ENCODE measurements around the gene BTBD9.
"Not testable (repeated sequence)": the region's sequence is repeated elsewhere in the genome, so short reads cannot be mapped to it uniquely, and the experiment has no call there.

The BTBD9 gene

DNA sequence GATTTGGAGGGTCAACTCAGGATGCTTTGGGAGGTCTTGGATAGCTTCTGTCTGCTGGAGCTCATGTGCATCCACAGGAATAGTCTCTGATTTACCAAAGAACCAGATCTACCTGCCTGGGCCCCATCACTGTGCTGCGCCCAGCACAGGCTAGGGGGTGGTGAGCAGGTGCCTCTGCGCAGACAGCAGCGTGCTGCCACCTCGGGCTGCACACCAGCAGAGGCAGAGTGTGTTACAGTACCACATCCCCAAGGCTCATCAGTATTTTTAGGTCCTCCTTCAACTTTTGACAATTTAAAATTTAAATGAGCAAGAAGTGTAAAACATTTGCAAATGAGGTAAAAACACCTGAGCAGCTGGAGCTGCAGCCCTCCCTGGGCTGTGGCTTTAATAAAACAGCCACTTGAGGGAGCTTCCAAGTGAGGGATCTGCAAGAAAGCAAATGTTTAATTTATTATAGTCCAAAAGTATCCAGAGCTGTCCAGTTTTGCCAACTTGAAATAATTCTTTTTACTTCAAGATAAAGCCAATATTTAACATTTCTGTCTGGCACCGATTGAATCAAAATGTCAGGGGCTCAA, 495.3 kb downstream of the BTBD9 start:
- no peak for DNase-seq (ENCODE audit: low read depth)

DNA sequence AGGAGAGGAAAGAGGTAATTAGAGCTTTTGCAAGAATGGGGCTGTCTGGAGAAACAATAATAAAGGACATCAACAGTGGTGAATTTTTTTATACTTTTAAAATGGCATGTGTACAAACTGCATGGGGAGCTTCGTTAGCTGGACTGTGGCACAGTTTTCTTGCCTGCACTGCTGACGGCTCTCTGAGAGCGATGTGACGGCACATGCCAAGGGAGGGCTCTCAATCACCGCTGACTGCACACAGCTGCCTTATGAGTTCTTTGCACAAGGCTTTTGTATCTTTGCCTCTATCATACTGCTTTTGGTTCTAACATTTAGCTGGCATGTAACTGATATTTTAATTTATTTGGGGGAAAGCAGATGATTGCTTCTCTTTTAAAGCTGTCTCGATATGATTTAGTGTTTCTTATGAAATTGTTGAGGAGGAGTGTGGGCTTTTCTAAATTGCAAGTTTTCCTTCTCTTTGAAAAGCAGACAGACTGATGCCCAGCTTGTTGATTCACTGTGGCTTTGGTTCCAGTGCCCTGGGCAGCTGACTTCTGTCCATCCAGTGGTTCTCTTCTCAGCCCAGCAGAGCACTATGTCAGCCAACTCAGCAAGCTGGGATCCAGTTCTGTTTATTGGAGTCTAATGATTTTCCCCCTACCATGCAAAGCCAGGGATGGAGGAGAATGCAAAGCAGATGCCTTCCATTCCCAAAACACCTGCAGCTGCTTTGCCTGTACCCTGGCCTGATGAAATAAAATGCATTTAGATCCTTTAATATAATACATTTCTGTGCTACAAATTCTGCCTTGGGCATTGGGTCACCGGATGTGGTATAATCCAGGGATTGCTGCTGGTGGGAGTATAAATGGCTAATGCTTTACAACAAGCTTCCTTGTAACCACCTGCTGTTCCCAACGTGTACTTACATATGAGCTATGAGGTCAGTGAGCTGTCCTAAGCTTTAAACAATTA, 496.3 kb downstream of the BTBD9 start:
- no peak for DNase-seq (ENCODE audit: low read depth)

- DNase-seq (ENCODE audit: low read depth) = no peak
These were observed 497.4 kb downstream of the BTBD9 start for GRCh38 chr6:38142178-38142902.

GRCh38 chr6:38141716-38142115, 498.0 kb downstream of the BTBD9 start:
- DNase-seq (ENCODE audit: low read depth) = no peak

DNA sequence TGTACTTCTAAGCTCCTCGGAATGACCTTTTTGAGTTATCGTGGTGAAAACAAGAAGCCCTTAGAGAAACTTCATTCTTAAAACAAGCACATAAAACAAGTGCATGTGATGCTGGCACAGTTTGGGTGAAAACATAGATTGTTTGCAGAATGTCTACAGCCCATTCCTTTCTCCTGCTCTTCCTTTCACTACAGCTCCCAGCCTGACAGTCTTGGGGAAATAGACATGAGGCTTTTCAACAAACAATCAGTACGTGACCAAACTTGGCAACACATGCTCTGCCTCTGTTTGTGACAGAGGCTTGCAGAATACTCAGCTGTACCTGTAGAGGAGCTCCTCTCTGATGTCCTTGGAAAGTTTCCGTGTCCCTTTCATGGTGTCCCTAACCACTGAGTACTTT, 498.6 kb downstream of the BTBD9 start:
- no peak for DNase-seq (ENCODE audit: low read depth)

- no peak for DNase-seq (ENCODE audit: low read depth)
These were observed 501.4 kb downstream of the BTBD9 start for GRCh38 chr6:38138374-38138773.

DNA sequence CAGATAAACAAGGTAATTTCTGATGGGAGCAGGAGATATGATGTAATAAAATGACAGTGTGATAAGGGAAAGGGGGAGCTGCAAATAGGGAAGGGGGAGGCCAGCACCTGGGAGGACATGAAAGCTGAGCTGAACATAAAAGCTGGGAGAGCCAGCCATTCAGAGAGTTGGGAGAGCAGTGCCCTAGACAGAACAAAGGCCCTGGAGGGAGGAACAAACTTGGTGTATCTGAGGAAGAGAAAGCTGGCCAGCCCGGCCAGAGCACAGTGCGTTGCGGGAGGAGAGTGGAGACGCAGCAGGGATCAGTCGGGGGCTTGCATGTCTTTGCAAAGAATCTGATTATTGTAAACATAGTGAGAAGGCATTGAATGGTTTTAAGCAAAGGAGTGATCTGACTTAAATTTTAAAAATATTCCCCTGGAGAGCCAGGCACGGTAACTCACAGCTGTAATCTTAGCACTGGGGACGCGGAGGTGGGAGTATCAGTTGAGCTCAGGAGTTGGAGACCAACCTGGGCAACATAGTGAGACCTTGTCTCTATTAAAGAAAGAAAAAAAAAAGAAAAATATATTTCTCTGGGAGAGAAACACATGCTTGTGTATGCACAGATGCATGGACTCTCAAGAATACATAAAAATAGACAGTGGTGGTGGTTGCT, 502.0 kb downstream of the BTBD9 start:
- no peak for DNase-seq (ENCODE audit: low read depth)

- no peak for DNase-seq (ENCODE audit: low read depth)
These were observed 503.2 kb downstream of the BTBD9 start for GRCh38 chr6:38136547-38136946.

DNA sequence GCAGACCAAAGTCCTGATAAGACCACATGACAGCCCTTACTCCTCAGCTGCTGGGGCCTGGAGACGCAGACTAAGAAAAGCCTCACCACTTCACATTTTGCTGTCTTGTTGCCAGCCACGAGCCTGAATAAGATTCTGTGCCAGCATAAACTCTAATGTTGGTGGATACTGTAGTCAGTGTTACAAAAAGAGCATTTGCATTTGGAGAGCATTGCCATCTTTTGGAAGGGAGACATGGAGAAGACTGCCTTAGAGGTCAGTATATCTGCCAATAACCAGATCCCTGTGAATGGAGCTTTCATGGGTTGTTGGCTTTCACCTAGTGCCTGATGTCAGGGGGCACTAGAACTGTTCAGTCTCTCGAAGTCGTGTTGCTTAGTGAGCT, 505.0 kb downstream of the BTBD9 start:
- DNase-seq (ENCODE audit: low read depth) = no peak

DNA sequence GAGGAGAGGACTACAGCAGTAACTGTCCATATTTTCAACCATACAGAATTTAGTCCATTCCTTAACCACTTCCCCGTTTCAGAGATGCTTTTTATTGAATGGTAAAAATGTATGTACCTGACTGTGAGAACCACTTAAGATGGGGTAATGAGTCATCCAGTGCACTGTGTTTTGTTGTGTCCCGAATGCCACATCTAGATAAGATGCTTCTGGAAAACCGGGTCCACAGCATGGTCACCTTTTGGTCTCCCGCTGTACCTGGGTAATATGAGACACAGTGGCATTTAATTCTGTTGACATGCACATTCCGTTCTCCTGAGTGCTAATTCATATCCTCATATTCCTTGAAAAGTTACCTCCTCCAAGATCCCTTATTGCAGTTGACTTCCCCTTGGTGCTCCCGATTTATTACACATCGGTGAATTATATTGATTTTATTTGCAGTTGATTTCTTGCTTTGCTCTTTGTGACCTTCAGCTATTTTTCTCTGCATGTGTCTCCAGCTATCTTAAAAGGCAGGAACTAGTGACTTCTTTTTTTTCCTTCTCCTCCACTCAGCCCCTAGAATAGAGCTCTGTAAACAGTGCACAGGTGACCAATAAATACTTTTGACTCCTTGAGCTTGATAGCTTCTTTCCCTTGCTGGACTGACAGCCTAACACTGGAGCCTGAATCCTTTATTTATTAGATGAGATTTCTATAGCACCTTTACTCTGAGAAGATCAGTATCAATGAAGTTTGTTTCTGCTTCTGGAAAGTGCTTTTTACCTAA, 505.6 kb downstream of the BTBD9 start:
- DNase-seq (ENCODE audit: low read depth) = no peak

- peak; percentile 97 for DNase-seq (ENCODE audit: low read depth)
These were observed 508.2 kb downstream of the BTBD9 start for GRCh38 chr6:38131527-38131965.

DNA sequence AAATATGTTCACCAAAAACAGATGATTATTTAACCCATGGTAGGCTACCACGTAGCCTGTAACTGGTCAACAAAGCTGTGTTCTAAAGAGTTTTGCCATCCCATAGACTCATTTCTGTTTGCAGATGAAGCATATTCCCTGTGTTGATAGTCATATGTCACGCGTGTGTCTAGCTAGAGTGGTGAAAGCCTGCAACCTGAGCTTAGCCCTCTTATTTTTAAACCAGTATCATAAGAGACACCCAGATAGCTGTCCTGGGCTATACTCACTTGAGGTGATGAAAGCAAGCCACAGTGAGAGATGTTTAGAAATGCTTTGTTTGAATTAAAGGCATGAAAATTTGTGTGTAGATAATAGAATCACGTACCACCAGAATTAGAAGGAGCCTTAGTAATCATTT, 512.4 kb downstream of the BTBD9 start:
- no peak for DNase-seq (ENCODE audit: low read depth)

DNA sequence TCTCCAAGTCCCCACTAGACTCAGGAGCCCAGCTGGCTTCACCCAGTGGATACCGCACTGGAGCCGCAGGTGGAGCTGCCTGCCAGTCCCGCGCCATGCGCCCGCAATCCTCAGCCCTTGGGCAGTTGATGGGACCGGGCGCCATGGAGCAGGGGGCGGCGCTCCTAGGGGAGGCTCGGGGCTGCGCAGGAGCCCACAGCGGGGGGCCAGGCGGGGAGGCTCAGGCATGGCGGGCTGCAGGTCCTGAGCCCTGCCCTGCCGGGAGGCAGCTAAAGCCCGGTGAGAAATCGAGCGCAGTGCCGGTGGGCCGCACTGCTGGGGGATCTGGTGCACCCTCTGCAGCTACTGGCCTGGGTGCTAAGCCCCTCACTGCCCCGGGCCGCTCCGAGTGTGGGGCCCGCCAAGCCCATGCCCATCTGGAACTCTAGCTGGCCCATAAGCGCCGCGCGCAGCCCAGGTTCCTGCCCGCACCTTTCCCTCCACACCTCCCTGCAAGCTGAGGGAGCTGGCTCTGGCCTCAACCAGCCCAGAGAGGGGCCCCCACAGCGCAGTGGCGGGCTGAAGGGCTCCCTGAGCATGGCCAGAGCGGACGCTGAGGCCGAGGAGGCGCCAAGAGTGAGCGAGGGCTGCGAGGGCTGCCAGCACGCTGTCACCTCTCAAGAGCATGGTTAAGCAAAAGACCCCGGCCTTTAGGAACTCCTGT, 515.4 kb downstream of the BTBD9 start:
- not testable (repeated sequence) for DNase-seq (ENCODE audit: low read depth)

DNA sequence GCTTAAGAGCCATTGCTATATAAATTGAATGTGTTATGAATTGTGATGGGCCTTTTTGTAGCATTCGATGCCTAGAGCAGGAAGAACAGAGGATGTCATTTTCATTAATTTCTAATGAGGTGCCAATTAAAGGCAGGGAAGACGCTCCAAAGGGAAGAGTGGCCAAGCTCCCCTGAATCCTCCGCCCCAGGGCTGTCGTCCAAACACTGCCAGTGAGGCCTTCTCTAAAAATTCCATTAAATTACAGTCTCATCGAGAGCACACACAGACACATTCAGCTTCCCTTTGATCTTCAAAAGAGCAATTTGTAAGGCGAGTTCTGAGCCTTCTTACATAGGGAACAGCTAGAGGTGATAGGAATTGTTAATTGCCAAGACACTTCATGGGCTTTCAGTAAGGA, 520.2 kb downstream of the BTBD9 start:
- no peak for DNase-seq (ENCODE audit: low read depth)

DNA sequence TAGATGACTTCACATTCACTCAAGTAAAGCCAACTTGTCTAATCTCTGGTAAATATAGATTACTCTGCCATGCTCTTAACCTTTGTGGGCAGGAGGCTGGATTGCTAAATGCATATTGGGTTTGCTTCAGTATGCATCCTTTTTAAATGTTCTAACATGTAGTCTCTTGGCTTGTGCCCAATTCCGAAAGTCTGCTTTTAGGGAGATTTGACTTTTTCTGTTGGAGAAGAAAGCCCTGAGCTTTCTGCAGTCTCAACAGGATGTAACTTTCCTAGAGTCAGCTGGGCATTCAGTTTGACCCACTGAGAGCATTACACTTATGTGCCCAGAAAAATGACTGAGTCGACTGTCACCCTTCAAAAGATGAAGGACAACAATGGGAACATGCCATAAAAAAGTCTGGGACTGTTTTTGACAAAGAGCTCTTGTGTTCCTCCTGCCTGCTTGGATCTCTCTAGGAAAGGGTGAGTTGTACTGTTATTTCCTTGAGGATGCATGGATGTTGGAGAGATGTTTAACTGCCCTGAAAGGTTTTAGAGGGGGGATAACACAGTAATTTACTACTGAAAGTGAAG, 520.9 kb downstream of the BTBD9 start:
- DNase-seq (ENCODE audit: low read depth) = no peak

All from stromal cell of bone marrow (primary cell).